HG03354 (cell line): ENCODE data around the gene COPS6.

Source experiments
- ATAC-seq: cut with Tn5 transposase; IDR thresholded peaks from one replicate; pipeline ENCODE4 v1.9.1; 2021; ENCODE audit warnings: mild to moderate bottlenecking; ENCODE audit not compliant: unreplicated experiment, poor library complexity, severe bottlenecking

Gene COPS6

GRCh38 chr7:100088621-100089457, at the start of gene COPS6:
Gene COPS6 (plus strand): TSS chr7:100088969. CDS start chr7:100088991, 22 bp downstream.
- peak; percentile 60 for ATAC-seq

GRCh38 chr7:100040575-100040974, 48.2 kb upstream of the COPS6 start:
- no peak for ATAC-seq

- no peak for ATAC-seq
These were observed 44.1 kb upstream of the COPS6 start for GRCh38 chr7:100044718-100045117.

DNA sequence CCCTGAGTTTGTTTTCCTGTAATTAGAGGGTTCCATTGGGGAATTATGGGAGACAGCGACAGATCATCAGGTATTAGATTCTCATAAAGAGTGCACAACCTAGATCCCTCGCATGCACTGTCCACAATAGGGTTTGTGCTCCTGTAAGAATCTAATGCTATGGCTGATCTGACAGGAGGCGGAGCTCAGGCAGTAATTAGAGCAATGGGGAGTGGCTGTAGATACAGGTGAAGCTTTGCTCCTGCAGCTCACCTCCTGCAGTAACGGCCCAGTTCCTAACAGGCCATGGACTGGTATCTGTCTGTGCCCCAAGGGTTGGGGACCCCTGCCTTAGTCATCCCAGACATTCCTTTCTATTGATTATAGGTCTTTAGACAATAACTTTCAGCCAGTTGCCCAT, 40.1 kb upstream of the COPS6 start:
- no peak for ATAC-seq

GRCh38 chr7:100049441-100050291, 39.1 kb upstream of the COPS6 start, which contains the start of gene ZSCAN21:
Gene ZSCAN21 (plus strand): TSS chr7:100049774. CDS start chr7:100057007, 7,233 bp downstream.
- ATAC-seq, result peak; percentile 92

- no peak for ATAC-seq
These were observed 37.2 kb upstream of the COPS6 start for GRCh38 chr7:100051611-100052010.

GRCh38 chr7:100053215-100053614, 35.6 kb upstream of the COPS6 start:
- no peak for ATAC-seq

- ATAC-seq, result no peak
These were observed 31.8 kb upstream of the COPS6 start for GRCh38 chr7:100057006-100057405.

DNA sequence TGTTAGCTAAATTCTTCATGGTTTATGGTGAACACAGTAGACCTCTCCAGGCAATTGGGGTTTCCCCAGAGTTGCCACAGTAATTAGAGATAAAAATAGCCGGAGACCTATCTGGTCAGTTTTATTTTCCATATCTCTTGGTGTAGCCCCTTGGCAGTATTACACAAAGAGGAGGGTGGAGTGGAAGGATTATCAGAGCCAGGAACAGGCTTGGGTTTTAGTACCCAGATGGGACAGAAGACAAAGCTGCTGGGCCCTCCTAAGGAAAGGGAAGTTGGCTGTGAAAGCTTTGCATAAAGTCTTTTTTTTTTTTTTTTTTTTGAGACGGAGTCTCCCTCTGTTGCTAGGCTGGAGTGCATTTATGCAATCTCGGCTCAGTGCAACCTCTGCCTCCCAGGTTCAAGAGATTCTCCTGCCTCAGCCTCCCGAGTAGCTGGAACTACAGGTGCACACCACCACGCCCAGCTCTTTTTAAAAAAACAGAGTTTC, 29.5 kb upstream of the COPS6 start:
- ATAC-seq, result no peak

DNA sequence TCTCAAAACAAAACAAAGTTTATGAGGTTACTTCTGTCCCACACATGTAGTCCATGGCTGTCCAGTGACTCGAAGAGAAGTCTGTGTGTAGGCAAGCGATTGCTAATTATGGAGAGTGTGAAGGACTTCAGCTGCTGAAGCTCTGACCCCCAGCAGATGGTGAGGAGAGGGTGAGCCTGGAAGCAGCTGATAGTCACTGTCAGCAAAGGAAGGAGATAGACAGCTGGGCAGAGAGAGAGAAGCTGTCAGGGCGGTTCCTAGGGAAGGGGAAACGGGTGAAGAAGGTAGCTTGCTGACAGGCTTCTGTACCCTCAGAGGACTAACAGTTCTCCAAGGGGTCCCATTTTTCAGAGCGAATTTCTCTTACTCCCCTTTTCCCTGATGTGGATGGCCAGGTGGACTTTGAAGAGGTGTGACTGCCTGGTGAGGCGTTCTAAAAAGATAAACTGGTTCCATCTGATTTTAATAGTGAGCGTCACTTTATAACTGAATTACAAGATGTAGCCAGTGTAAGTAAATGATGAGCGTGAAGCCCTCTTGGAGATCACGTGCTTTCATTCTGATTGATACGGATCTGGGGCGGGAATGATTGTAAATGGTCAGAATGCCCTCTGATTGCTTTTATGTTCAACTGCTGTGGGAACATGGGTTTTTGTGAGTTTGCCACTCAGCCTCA, 27.1 kb upstream of the COPS6 start:
- ATAC-seq, result no peak

DNA sequence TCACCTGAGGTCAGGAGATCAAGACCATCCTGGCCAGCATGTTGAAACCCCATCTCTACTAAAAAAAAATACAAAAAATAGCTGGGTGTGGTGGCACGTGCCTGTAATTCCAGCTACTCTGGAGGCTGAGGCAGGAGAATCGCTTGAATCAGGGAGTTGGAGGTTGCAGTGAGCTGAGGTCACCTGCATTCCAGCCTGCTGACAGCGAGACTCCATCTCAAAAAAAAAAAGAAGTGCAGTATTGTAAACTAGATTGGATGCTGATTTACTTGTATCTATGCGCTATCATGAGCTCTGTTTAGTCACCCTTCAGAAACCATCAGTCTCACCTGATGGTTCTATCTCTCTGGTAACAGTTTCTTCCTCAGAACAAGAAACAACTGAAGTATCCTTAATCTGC, 25.4 kb upstream of the COPS6 start:
- ATAC-seq, result no peak

DNA sequence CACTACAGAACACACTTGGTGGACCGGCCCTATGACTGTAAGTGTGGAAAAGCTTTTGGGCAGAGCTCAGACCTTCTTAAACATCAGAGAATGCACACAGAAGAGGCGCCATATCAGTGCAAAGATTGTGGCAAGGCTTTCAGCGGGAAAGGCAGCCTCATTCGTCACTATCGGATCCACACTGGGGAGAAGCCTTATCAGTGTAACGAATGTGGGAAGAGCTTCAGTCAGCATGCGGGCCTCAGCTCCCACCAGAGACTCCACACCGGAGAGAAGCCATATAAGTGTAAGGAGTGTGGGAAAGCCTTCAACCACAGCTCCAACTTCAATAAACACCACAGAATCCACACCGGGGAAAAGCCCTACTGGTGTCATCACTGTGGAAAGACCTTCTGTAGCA, 24.6 kb upstream of the COPS6 start:
- no peak for ATAC-seq

DNA sequence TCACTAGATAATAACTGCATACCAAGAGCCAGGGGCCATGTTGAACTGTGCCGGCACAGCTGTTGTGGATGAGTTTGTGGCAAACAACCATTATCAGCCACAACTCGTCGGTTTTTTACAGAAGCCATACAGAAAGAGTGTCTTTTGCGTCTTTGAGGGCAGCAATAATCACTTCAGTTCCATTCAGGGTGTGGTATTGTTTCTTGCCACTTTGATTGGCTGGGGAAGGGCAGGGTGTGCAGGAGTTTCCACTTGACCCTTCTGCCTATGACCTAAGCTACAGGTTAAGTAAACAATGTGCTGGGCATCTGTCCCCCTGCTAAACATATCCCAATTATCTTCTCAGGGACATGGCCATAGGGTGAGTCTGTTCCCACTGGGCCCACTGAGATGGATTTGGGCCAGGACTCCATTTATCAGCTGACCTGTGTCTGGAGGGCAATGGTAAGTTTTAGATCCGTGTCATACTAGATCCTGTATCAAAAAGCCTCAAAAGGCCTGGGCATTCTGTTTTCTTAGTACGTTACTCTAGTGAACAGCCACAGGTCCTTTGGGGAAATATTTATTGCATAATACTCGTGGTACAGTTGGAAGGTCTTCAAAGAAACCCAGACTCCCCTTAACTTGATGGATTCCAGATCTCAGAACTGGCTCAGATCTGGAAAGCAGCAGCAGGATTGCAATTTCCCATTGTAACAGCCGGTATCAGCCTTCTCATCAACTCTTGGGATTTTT, 23.1 kb upstream of the COPS6 start:
- no peak for ATAC-seq

- ATAC-seq, result no peak
These were observed 21.8 kb upstream of the COPS6 start for GRCh38 chr7:100066953-100067352.

DNA sequence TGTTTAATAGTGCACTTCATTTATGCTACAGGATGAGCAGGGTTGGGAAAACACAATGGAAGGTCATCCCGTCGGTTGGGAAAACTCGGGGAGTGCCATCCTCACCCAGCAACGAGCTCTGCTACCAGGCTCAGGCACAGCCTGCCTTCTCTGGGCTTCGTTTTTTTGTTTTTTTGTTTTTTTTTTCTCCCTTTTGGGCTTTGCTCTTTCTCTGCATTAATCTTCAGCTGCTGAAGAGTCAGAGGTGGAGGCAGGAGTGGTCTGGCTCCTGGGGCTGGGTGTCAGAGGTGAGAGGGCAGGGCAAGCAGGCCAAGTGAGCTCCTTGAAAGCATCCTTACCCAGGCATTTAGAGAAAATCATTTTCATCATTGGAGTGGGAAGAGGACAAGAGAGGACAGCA, 18.8 kb upstream of the COPS6 start:
- ATAC-seq, result no peak

GRCh38 chr7:100071018-100071723, 17.6 kb upstream of the COPS6 start:
- no peak for ATAC-seq

DNA sequence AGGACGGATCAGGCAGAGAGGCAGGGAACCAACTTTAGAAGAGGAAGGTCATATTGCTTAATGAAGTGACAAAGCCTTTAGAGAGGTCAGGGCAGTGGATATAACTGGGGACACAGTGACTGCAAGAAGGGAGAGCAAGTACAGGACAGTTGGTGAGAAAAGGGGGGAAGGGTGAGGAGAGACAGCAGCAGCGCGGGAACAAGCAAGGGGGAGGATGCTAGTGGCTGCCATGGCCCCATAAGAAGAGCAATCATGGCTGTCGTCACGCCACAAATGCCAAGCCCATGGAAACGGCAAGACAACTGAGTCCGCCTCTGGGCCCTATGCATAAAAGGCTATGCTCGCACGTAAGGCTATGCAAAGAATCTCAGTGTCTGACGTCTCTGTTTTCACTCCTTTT, 16.3 kb upstream of the COPS6 start:
- no peak for ATAC-seq

DNA sequence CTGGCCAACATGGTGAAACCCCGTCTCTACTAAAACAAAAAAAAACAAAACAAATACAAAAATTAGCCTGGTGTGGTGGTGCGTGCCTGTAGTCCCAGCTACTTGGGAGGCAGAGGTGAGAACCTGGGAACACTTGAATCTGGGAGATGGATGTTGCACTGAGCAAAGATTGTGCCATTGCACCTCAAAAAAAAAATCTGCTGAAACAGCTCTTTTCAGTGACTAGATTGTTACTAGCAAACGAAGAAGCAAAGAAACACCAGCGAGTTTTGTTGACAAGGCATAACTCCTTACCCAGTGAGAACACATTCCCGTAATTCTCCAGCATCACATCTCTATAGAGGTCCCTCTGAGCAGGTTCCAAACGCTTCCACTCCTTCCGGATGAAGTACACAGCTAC, 13.9 kb upstream of the COPS6 start:
- no peak for ATAC-seq

GRCh38 chr7:100075418-100075817, 13.4 kb upstream of the COPS6 start:
- no peak for ATAC-seq
